Stimulated activated CD8-positive, alpha-beta memory T cell treated with anti-CD3 and anti-CD28 coated beads, Interleukin-2, amount 100 ng/mL, for 1 hour (primary cell): ENCODE results near the gene MTHFS.

ENCODE experiments used
- DNase-seq, 2 donors: peaks; one replicate each; pipeline ENCODE4 v3.0.0-alpha.2; 2020; ENCODE audit warnings: low read depth in 2 of 2

Gene MTHFS

DNA sequence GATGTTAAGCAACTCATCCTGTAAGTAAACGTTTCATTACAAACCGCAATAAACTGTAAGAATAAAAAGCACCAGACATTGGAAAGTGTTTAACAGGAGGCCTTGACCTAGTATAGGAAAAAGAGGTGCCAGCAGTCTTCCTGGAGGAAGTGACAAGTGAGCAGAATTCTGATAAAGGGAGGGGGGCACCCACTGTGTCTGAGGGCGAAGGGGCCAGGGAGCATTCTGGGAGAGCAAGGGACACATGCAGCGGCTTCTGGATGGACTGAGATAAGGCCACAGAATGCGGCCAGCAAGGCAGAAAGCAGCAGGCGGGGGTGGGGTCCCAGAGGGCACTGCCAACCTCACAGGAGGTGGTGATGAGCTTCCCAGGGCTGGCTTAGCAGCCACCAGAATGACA, 80.2 kb downstream of the MTHFS start:
- DNase-seq: no peak

DNA sequence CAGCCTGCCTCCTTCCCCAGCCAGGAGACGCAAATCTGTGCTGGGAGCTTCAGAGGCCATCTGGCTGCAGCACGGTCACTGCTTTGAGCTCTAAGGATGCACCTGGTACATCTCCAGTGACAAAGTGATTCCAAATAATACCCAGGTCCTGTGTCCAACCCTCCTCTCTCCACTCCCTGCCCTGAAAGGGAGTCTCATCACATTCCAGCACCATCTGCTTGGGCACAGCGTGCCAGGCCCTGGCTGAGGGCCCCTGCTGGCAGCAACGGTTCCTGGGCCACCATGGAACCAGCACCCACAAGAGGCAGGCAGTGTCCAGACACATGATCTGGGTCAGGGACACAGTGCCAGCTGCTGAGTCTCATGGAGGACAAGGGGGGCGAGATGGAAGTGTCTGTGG, 81.3 kb downstream of the MTHFS start:
- DNase-seq: no peak

DNA sequence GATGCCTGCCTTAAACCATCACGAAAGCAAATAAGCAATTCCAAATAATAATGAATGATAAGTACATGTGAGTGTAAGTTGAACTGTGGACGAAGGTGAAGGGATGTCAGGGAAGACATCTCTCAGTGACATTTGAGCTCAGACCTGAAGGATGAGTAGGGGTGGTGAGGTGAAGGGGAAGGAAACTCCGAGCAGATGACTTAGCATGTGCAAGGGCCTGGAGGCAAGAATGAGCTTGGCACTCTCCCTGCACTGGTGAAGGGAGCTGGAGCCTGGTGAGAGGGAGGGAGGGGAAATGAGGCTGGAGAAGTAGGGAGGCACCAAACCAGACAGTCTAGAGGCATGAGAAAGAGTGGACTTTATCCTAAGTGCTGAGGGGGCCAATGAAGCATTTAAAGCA, 84.3 kb downstream of the MTHFS start:
- no peak for DNase-seq

DNA sequence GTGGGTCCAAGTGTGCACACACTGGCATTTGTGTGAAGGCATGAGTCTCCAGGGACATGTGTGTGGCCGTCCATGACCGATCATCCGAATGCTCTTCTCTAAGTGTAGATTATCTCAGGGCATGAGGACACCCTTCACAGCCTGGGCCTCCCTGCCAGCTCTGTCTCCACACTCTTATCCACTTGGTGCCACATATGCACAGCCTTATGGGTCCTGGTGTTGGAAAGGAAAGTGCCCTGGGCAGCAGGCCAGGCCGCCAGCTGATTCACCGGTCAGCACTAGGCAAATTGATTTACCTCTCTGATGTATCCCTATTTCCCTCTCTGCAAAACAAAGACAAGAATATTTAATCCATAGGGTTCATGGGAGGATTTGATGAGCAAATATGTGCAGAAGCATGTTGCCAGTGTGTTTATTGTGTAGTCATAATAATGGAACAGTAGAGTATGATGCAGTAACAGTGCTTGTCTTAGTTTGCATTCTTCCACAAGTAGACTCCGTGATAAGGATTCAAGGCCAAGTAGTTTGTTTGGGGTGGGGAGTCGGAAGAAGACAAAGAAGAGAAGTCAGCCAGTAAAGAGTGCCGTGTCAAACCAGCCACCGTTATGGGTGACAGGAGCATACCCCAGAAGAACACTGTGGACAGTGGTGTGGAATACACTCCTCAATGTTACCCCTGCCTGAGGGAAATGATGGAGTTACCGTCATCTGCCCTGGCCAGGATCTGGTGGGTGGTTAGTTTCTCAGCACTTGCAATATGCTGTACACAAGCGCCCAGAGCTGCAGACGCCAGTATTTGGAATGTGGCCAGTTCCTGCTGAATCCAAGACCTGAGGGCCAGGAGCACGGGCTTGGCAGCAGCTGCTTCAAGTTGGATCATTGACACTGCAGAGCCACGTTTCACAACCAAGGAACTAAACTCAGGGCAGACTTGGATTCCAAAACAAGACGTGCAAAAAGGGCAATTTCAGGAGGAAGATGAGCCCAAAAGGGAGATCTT, 85.1 kb downstream of the MTHFS start:
- DNase-seq: no peak

DNA sequence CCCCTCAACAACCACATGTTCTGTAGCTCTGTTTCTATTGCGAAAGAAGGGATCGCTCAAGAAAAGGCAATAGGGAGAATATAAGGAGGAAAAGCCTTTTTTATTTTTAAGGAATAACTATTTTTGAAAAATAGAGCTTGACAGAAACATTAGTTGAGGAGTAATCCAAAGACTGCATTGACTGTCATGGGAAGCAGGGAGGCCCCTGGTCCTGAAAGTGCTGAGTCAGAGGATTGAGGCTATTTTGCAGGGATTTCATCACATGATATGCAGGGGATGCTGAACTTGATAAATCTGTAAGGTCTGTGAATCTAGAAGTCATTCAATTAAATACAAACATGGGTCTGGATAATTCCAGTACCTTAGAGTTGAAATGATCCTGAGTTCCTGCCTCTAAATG, 92.0 kb downstream of the MTHFS start:
- DNase-seq: no peak

DNA sequence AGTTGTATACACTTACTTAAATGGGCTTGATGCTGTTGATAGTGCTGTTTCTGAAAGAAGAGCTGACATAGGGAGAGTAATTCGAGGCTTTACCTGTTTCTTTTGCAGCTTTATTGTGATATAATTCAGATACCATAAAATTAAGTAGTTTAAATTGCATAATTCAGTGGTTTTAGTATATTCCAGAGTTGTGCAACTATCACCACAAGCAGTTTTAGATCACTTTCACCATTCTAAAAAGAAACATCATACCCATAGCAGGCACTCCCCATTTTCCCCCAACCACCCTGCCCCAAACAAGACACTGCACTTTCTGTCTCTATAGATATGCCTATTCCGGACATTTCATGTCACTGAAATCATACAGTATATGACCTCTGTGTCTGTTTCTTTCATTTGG, 98.5 kb downstream of the MTHFS start:
- no peak for DNase-seq
